Left colon (tissue), 2 donors: ENCODE data around the gene IRAK1BP1. TPM values are rescaled to one million over a fixed set of nuclear protein-coding genes. Genes with fewer than 3 reads are reported as not detected.
"Not testable (repeated sequence)": the region's sequence is repeated elsewhere in the genome, so short reads cannot be mapped to it uniquely, and the experiment has no call there.

Experiments used
- ATAC-seq: fragments of 200-7000 bp; cut with Tn5 transposase; one replicate; pipeline ENCODE4 v1.9.1; 2020; ENCODE audit warnings: mild to moderate bottlenecking, moderate library complexity
- DNase-seq, 2 donors: peaks; one replicate each; pipeline ENCODE4 v3.0.0-alpha.2; 2020
- intact Hi-C, 2 donors: fragments of 100-400 bp; cut with DNase I in 1 of 2; cut with micrococcal nuclease in 1 of 2; formaldehyde crosslinking; loops; one replicate each; pipeline versions ENCODE4 v1.11.2 to v1.14.0; 2022; cut with DNase I, micrococcal nuclease
- total RNA-seq, 2 donors: library from RNA; stranded (reverse); fragmentation: NEBNext Ultra II Directional; extraction: Animal tissue kit (Norgen Biotek cat#: 25700); gene quantifications; one replicate each; pipeline ENCODE4 v1.2.1, GENCODE V29; 2021
- donor health status: DM: no; HTN: no; CAD: no.
- donor health status: DM: yes; HTN: yes; CAD: no.

Gene IRAK1BP1
- total RNA-seq, 2 donors from 2014 or later, result 2.0 to 3.0 TPM

DNA sequence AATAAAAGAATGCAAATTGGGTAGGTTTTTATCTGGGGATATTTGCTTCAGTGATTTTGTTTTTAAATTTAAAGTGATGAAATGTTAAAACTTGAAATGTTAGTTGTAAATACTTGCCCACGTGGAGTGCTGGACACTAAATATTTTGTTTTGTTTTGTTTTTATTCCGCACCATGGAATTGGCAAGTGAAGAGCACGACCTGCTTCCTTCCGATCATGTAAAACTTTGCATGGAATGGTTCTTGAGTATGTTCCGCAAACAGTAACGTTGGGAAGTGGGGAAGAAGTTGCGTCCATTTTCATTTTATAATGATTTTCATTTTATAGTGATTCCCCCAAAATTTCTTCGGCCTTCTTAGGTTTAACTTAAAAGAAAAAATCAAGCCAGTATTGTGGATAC is 765 bp downstream of the IRAK1BP1 start:
- DNase-seq (no peak), ATAC-seq (no peak)
- intact Hi-C loops, result no loop called here

- intact Hi-C loops, result no loop called here
- no peak for DNase-seq
- no peak for ATAC-seq
Measured at GRCh38 chr6:78875505-78875904, 8.2 kb downstream of the IRAK1BP1 start.

GRCh38 chr6:78883651-78884050 is 16.3 kb downstream of the IRAK1BP1 start:
- intact Hi-C loops, result no loop called here
- DNase-seq, result no peak
- no peak for ATAC-seq

GRCh38 chr6:78889901-78890300 is 22.6 kb downstream of the IRAK1BP1 start:
- DNase-seq, intact Hi-C loops, ATAC-seq: not testable (repeated sequence)

- intact Hi-C loops, result no loop called here
- ATAC-seq, result no peak
- DNase-seq, result no peak
Measured at GRCh38 chr6:78896227-78896626, 28.9 kb downstream of the IRAK1BP1 start.

DNA sequence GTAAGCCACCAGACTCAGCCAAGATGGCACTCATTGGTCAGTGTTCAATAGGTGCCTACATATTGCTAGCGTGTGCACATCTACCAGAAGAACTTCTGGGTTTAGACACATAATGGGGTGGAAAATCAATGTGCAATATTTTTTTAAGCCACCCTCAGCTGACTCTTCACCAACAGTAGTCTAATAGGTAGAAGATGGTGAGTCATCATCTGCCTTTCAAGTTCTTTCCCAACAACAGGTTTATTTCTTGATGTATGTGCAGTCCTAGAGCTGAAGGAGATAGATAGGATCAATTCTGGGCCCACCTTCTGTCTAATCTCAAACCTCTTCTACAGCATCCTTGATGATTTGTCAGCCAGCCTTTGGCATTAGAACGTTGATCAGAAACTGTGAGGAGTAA is 41.3 kb downstream of the IRAK1BP1 start:
- DNase-seq (no peak), ATAC-seq (no peak)
- intact Hi-C loops, result no loop called here

DNA sequence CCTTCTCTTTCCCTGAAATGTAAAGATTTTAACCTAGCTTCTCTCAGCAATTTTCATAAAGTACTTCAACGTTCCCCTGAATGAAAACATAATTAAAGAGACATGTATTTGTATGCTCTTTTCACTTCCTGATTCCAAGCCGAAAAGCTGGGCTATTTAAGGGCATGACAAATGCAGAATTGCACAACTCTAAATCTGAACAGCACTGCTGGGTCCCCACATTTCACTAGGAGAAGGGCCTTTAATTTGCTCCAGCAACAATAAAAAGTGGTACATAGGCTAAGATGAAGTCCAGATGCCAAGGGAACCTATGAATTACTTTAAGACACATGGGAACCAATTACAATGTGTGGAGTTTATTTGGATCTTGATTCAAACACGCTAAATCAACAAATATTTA is 42.0 kb downstream of the IRAK1BP1 start:
- ATAC-seq (no peak), DNase-seq (no peak)
- intact Hi-C loops, result no loop called here

- ATAC-seq (no peak), DNase-seq (no peak)
- intact Hi-C loops, result no loop called here
Measured at GRCh38 chr6:78910010-78910409, 42.7 kb downstream of the IRAK1BP1 start.

DNA sequence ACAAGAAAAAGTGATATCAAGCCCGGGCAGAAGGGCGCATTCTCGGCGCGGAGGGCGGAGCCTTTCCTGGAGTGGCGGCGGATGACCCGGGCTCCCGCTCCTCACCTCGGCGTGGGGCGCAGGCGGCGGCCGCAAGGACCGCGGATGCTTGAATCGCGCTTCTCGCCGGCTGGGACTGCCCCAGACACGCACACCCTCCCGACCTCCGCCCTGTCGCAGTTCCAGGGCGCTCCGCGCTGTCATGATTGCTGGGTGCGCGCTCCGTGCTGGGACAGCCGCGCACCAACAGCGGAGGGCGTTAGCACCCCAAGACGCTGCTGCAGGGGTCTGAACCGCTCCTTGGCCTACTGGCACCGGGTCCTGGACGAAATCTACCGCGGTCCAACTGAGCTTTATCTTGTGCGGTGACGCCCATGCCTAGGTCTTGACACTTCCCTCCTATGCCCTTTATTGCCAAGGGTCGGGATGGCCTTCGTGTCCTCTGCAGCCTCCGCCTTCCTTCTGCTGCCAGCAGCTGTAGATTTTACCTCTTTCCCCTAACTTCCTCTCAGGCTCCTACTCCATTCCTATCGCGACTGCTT is 43.3 kb downstream of the IRAK1BP1 start:
- ATAC-seq (peak; percentile 78), DNase-seq (peak in 1 of 2 donors; percentile 31)
- intact Hi-C loops, result no loop called here

GRCh38 chr6:78911218-78911940 is 44.0 kb downstream of the IRAK1BP1 start:
- intact Hi-C loops, result no loop called here
- DNase-seq (no peak), ATAC-seq (no peak)

- DNase-seq (no peak), ATAC-seq (no peak)
- intact Hi-C loops, result no loop called here
Measured at GRCh38 chr6:78916411-78916810, 49.1 kb downstream of the IRAK1BP1 start.

DNA sequence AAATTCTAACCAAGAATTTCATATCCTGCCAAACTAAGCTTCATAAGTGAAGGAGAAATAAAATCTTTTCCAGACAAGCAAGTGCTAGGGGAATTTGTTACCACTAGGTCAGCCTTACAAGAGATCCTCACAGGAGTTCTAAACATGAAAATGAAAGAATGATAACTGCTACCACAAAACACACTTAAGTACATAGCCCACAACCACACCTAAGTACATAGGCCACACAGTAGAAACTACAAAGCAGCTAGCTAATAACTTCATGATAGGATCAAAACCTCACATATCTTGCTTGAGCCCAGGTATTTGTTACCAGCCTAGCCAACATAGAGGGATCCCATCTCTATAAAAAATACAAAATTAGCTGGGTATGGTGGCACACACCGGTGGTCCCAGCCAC is 50.4 kb downstream of the IRAK1BP1 start:
- ATAC-seq (no peak), DNase-seq (no peak)
- intact Hi-C loops, result no loop called here

- DNase-seq, ATAC-seq, intact Hi-C loops: not testable (repeated sequence)
Measured at GRCh38 chr6:78921168-78921567, 53.8 kb downstream of the IRAK1BP1 start.

DNA sequence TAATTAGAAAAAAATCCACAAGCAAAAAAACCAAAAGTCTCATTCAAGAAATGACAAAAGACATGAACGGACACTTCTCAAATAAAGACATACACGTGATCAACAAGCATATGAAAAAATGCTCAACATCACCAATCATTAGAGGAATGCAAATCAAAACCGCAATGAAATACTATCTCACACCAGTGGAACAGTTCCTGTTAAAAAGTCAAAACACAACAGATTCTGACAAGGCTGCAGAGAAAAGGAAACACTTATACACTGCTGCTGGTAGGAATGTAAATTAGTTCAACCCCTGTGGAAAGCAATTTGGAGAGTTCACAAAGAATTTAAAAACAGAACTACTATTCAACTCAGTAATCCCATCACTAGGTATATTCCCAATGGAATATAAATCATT is 58.0 kb downstream of the IRAK1BP1 start:
- intact Hi-C loops, result no loop called here
- DNase-seq (no peak), ATAC-seq (no peak)

DNA sequence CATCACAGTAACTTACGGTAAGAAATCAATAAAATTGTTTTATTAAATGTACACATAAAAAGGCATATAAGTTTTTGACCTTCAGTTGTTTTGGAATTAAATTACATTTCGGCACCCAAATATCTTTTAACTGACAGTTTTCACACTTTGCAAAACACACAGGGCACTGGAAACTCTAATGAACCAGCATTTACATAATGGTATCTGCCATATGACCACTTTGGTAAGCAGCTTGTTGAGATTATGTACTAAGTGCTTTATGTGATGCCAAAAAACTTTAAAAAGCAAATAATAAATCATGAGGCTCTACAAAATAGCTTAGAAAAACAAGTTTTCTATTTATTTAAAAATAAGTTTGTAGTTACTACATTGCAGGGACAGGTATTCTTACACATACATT is 68.2 kb downstream of the IRAK1BP1 start:
- ATAC-seq (no peak), DNase-seq (no peak)
- intact Hi-C loops, result no loop called here

GRCh38 chr6:78936515-78936914 is 69.2 kb downstream of the IRAK1BP1 start:
- DNase-seq (no peak), ATAC-seq (no peak)
- intact Hi-C loops, result no loop called here

GRCh38 chr6:78942446-78942845 is 75.1 kb downstream of the IRAK1BP1 start:
- DNase-seq (no peak), ATAC-seq (no peak)
- intact Hi-C loops, result no loop called here

GRCh38 chr6:78947529-78947928 is 80.2 kb downstream of the IRAK1BP1 start:
- DNase-seq (no peak), ATAC-seq (no peak)
- intact Hi-C loops, result no loop called here

- intact Hi-C loops, result no loop called here
- ATAC-seq, result peak; percentile 11
Measured at GRCh38 chr6:78947962-78948361, 80.6 kb downstream of the IRAK1BP1 start.

DNA sequence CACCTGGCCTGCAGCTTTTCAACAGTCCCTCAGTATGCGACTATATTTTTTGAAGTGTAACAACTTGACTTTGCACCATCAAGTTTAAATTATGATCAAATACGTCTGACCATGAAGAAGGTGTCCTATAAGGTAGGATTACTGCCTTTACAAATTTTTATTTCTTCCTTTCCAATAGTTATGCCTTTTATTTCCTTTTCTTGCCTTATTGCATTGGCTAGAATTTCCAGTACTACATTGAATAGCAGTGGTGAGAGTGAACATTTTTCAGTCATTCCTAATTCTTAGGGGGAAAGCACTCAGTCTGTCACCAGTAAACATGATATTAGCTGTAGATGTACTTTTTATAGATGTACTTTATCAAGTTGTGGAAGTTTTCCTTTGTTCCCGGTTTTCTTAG is 81.4 kb downstream of the IRAK1BP1 start:
- ATAC-seq, result no peak
- intact Hi-C loops, result no loop called here
- DNase-seq, result no peak

More at GRCh38 chr6:78947962-78948361, 80.6 kb downstream of the IRAK1BP1 start:
- DNase-seq, result no peak

GRCh38 chr6:78952362-78952761 is 85.0 kb downstream of the IRAK1BP1 start:
- ATAC-seq (no peak), DNase-seq (no peak)
- intact Hi-C loops, result no loop called here
